Measurements from ENCODE around the gene LMAN2.

- TF ChIP-seq PBX3 (IDR thresholded peaks at IDR 0.05) (no peak), CTCF (IDR thresholded peaks at IDR 0.05) (no peak), MYC (IDR thresholded peaks at IDR 0.05; ENCODE audit: borderline replicate concordance, low read length) (no peak), ESRRA (IDR thresholded peaks at IDR 0.05; ENCODE audit: borderline replicate concordance, low read length) (no peak), BHLHE40 (IDR thresholded peaks at IDR 0.05; ENCODE audit: low read depth, low read length) (no peak), CHD2 (IDR thresholded peaks at IDR 0.05; ENCODE audit: low read length, partially characterized antibody) (no peak), RAD21 (conservative IDR thresholded peaks at IDR 0.05 in 1 of 2, IDR thresholded peaks at IDR 0.05 in 1 of 2) (no peak), SREBF2 (IDR thresholded peaks at IDR 0.05) (no peak)
Measured at GRCh38 chr5:177392765-177393164, 41.3 kb upstream of the LMAN2 start.
